ENCODE measurements around the gene C1QTNF8.

DNA sequence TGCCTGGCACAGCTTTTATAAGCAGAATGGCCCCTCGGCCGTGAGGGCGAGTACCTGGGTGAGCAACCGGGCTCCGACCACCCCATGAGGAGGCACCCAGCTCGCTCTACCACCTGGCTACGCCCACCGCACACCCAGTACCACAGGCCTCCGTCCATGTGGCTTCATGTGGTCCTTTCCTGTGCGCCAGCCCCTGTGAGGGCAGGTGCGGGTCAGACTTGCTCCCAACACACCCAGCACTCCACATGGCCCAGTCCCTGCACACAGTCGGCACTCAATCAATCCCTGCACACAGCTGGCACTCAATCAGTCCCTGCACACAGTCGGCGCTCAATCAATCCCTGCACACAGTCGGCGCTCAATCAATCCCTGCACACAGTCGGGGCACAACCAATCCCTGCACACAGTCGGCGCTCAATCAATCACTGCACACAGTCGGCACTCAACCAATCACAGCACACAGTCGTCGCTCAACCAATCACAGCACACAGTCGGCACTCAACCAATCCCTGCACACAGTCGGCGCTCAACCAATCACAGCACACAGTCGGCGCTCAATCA lies 4.0 kb downstream of the C1QTNF8 start:
- TF ChIP-seq, protein P1, sequence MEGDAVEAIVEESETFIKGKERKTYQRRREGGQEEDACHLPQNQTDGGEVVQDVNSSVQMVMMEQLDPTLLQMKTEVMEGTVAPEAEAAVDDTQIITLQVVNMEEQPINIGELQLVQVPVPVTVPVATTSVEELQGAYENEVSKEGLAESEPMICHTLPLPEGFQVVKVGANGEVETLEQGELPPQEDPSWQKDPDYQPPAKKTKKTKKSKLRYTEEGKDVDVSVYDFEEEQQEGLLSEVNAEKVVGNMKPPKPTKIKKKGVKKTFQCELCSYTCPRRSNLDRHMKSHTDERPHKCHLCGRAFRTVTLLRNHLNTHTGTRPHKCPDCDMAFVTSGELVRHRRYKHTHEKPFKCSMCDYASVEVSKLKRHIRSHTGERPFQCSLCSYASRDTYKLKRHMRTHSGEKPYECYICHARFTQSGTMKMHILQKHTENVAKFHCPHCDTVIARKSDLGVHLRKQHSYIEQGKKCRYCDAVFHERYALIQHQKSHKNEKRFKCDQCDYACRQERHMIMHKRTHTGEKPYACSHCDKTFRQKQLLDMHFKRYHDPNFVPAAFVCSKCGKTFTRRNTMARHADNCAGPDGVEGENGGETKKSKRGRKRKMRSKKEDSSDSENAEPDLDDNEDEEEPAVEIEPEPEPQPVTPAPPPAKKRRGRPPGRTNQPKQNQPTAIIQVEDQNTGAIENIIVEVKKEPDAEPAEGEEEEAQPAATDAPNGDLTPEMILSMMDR (conservative IDR thresholded peaks at IDR 0.05 in 1 of 2, IDR thresholded peaks at IDR 0.05 in 1 of 2; ENCODE audit: extremely low read depth in 1 of 2, insufficient read depth in 1 of 2, low read depth in 1 of 2, low read length in 2 of 2) = no peak
- no peak for TF ChIP-seq EZH2 (IDR thresholded peaks at IDR 0.05; ENCODE audit: borderline replicate concordance, low read length)

All from mammary epithelial cell (primary cell).